GM21723 (cell line): ENCODE measurements around the gene TTC32.

Experiments
- ATAC-seq: cut with Tn5 transposase; IDR thresholded peaks from one replicate; pipeline ENCODE4 v1.9.1; 2021; ENCODE audit warnings: mild to moderate bottlenecking, moderate library complexity; ENCODE audit not compliant: unreplicated experiment

TTC32 gene

DNA sequence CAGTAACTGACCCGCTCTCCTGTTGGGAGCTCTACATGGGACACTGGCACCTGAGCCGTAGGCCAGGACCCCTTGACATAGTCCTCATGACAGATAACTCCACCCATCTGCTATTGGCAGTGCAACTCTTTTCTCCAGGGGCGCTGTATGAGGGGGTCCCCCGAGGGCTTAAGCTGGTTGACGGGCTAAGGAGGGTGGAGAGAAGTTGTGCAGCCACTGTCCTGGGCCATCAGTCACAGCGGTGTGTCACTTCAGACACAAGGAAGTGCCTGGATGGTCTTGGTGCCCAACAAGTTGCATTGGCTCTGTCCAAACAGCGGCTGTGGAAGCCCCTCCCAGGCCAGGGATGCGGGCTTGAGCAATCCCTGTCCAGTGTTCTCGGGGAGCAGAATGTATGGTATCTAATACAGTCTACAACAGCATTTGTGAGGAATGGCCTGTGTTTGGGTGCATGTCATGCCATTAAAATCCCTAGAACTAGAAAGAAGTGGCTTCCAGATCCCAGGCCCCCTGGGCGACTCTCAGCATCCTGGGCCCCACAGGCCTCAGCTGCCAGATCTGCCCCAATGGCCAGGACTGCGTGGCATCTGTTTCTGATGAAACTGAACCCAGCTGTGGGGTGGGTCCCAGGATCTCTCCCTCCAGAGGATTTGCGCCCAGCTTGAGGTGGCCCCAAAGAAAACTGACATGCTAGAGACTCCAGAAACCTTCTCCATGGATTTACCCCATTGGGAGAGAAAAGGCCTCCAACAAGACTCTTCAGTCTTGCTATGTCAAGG, 23.3 kb downstream of the TTC32 start:
- no peak for ATAC-seq

DNA sequence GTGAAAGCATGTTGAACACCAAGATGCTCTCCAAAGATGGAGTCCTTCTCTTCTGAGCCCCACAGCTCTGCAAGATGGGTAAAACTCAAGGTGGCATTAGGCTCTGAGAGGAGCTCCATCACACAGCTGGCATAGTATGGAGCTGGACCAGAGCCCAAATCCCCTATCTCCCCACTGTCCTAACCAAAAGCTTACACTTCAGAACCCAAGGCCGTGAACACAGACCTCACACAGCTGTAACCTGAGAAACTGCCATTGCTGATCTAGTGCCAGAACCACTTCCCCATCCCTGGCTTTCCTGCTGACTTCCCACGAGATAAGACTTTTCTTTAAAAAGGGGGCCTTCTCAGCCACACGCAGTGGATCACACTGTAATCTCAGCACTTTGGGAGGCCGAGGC, 25.0 kb downstream of the TTC32 start:
- ATAC-seq, result no peak

DNA sequence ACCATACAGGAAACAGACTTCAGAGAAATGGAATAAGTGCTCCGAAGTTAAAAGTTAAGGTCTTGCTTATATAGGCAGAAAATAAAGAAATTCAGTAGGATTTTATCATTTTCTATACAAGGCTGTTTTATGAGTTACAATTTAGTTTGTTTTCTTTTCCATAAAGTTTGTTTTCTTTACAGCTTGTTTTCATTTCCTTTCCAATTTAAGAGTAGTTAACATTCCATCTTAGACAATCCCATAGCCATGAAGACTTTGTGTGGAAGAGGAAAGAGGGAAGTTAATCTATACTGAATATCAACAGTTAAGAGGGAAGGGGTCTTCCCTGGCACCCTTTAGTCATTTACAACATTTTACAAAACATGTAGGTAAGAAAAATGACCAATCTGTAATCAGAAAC, 26.5 kb downstream of the TTC32 start:
- ATAC-seq, result no peak

DNA sequence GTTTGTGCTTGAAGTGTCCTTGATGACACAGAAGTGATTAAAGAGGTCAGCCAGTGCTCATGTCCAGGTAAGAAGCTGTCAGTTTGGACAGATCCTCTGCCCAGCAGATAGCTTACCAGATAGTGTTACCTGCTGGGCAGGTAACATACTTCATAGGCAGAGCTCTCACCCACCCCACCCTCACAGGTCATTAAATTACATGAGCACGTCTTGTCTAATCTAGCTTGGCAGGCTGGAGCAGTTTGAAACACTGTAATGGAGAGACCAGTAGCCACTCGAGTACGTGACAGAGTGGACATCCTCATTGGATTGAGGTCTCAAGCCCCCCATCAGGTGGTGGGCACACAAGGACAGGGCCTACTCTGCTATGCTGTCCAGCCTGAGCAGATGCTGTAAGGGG, 27.1 kb downstream of the TTC32 start:
- no peak for ATAC-seq

DNA sequence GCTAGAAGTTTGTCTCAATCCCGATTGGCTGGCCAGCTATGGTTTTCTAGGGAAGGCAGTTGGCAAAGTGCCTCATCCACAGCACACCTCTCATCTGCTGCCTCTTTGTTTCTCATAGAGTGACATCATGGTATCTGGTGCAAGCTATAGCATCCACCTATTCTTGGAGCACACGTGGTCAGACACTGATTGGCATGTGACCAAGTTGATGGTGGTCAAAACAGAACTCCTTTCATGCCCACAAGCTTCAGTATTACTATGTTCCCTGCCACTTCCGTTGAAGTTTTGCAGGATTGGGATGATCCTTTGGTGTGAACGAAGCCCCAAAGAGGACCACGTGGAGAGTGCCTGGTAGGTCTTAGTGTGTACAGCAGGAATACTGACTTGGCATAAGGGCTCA, 28.8 kb downstream of the TTC32 start:
- ATAC-seq, result no peak

DNA sequence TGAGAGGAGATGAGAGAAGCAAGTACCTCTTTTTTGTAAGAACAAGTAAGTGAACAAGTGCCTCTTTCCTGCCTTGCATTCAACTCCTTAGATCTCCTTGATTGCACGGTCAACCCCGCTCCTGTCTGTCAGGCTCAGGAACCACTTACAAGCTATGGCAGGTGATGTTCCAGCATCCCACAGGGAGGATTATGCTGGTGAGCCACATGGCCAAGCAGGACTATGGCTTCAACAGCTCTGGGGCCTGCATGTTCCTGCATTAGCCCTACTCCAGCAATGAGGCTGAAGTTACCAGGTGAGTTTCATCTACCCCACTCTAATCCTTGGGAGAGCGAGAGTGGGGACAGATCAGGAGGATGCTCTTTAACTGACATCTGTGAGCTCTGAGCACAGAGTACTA, 29.5 kb downstream of the TTC32 start:
- no peak for ATAC-seq

DNA sequence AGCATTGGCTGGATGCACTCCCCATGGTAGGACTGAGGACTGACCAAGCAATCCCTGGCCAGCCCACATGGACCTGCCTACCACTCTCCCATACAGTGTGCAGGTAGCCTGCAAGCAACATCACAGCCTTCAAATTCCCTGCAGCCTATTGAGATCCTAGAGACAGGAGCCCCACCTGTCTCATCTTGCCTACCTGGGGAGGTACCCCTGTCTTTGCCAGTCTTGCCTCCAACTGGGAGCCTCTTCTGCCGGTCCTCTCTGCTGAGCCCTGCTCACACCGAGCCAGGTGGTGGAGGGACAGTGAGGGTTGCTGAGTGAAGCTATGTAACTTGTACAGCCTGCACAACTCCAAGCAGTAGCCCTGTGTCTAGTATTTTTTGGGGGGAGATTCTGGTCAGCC, 29.9 kb downstream of the TTC32 start:
- ATAC-seq, result no peak

DNA sequence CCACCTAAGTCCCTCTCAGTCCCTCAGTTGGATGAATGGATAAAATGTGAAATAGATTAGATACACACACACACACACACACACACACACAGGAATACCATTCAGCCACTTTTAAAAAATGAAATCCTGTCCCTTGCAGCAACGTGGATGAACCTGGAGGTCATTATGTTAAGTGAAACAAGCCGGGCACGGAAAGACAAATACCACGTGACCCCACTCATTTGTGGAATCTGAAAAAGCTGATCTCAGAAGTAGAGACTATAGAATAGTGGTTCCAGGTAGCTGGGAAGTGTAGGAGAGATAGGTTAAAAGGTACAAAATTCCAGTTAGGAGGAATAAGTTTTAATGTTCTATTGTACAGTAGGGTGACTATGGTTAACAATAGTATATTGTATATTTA, 31.0 kb downstream of the TTC32 start:
- no peak for ATAC-seq

DNA sequence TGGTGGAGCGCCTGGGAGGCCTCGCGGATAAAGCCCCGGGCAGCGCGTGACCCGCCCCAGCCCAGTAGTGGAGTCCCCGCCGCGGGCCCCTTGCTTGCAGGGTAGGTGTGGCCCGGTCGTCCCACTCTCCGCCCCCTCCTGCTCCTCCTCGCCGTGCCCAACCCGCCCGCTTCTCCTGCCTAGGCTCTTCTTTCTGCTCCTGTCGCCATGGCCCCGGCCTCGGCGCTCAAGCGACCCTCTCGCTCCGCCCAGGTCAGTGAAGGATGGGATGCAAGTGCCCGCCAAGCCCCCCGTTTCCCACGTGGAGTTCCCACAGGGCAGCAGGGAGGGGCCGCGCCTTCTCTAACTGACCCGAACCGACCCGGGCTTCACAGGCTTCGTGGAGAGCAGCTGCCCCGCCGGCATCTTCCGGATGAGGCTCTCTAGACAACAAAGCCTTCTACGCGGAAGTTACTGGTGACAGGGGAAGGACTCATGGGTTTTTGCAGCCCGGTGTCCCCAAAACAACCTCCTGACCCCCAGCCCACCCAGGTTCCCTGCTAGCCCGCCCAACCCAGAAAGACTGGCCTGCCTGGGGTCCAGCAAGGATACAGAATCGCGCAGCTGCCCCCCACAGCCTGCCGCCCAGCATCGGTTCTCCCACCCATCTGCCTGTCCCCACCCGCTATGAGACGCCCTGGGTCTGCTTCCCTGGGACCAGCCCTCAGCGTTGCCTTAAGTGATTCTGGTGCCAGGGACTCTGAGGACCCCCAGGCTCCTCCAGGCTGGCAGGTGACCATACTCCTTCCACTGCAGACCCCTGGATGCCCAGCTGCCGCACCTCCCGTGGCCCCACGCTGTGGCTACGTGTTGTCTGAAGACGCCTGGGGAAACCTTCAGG, 32.8 kb downstream of the TTC32 start:
- peak; percentile 78 for ATAC-seq

DNA sequence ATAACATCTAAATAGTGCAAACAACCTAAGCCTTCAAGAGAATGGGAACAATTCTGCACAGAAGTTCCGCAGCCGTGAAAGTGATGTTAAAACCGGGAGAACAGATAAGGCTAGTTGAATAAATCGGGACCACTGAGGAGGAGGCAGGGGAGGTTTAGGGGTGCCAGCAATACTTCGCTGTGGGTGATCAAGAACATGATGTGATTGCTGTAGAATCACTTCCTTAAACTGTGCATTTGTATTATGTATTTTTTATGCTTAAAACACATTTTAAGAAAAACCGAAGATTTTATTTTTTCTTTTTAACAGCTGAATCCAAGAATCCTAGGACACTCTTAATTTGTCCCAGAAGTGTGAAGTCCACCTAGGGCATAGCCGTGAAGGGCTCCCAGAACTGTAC, 33.6 kb downstream of the TTC32 start:
- peak; percentile 4 for ATAC-seq

DNA sequence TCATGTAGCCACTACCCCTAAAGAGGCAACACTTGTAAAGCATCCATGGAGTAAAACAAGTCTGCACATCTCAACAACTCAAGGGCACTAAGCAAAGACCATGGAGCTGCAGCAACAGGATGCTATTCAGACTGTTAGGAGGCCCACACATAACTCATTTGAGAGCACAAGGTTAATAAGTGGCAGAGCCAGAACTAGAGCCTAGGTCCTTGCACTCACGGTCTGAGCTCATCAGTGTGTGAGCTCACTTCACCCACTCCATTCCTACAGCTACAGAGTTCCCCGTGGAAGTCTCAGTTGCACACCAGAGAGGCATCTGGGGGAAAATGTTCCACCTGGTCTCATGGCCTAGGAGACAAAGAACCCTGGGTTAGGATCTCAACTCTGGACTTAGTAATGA, 35.0 kb downstream of the TTC32 start:
- no peak for ATAC-seq

DNA sequence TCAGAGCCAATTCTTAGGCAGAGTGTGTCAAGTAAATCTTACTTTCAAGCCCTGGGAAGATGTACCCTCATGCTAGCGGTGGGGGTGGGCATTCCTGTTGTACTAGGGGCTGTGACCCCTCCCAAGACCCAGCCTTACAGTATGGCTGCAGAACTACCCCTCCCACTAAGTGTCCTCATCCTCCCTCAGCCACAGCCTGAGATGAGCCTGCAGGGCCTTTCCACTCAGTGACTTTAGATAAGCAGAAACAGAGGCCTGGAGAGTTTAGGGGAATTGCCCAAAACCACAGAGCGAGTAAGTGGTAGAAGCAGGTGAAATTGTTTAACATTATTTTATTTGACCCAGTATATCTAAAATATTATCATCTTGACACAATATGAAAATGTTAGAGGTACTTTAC, 36.6 kb downstream of the TTC32 start:
- peak; percentile 29 for ATAC-seq

DNA sequence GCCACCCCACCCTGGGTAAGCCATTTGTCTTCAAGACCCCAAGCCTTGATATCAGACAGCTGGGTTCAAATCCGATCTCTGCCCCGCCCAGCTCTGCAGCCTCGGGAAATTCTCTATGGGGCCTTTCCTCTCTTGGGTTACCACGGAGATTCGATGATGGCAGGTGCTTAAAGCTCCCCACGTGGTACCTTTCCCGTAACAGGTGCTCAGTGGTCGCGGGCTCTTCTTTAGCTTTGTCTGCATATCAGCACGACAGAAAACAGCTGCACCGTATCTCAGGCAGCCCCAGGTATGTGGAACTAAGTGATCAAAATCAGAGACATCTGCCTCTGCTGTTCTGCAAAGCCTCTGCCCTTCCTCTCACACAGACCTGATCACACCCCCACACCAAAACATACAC, 37.4 kb downstream of the TTC32 start:
- no peak for ATAC-seq

DNA sequence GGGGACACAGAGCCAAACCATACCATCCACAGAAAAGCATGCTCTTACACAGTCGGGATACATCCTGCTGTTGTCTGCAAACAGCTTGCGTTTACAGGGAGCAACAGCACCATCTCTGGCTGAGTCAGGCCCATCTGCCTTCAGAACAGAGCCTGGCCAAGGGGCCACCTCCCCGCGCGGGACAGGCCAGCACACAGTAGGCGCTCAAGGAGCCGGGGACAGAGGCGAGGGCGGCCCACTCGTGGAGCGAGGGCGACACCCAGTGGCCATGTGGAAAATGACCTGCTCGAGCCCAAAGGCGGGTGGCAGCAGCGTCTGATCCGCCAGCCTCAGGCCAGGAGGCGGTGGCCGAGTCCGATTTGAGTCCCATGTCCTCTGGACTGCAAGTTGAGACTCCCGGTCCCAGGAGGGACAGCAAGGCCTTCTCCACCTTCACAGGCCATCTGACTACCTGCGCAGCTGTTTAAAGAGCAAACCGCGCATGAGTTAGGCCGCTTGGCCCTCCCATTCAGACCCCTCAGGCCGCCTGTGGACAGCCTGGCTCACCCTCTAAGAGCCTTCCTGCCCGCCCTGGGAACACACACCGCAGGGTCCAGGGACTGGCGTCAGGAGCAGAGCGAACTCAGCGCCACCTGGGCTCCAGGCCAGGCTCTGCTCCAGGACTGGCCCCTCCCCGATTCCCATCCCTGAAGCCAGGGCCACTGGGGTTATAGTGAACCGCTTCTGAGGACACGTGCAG, 38.3 kb downstream of the TTC32 start:
- ATAC-seq, result peak; percentile 75

DNA sequence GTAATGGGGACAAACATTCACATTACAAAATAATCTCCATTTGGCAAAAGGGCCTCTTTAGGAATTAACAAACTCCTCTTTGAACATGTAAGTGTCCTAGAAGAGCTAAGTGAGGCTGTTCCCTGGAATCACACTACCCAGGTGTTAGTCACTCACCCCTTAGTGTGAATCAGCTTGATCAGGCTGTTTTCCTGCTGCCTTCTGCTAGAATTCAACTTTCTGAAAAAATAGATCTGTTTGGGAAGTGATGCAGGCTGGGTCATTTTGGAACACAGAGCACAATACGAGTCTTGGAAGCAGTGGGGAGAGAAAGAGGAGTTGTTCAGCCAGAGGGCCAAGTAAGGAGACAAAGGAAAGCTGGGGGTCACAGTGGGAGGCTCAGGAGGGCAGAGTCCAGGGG, 40.0 kb downstream of the TTC32 start:
- no peak for ATAC-seq

DNA sequence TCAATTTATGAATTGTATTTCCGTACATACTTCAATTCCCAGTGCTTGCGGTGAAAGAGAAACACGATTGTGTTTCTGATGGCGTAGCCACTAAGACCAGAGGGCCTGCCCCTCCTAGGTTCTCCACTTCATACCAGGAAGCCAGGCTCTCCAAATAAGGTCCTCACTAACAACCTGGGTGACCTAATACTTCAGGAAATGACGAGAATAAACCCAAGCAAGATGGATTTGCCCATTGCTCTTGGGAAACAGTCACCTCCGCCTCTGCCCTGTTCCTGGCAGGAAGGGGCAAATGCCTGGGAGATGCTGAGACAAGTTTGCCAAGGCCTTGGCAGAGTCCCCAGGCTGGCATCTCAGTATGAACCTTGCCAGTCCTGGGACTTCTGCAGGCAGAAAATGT, 41.8 kb downstream of the TTC32 start:
- ATAC-seq, result no peak

DNA sequence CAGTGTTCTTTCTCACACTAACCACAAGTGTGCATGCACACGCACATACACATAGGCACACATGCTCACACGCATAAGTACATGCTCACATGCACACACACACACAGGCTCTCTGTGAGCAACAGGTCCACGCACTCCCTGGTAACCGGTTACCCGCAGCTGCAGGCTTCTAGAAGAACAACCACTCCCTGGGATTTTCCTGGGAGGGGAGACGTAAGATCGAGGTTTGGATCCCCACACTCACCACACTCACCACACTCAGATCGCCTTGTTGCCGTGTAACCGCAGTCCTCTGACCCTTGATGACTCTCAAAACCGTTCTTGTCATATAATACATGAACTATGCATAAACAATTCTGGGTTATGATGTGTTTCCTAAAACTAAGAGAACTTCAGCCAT, 42.2 kb downstream of the TTC32 start:
- no peak for ATAC-seq

DNA sequence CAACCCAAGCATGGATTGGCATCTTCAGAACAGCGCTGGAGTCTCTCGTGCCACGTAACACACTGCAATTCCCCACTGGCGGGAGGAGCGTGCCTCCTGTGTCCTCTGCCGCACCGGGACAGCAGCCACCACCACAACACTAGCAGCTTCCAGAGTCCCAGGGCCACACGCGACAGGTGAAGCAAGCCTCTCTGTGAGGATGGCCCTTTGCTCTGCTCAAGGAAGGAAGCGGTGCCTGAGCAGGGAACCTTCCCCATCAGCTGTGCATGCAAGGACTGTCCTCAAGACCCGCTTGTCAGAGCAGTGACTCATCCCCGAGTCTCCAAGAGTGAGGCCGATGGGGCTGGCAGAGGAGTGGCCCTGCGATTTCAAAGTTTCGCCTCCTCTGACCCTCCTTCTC, 44.0 kb downstream of the TTC32 start:
- no peak for ATAC-seq

DNA sequence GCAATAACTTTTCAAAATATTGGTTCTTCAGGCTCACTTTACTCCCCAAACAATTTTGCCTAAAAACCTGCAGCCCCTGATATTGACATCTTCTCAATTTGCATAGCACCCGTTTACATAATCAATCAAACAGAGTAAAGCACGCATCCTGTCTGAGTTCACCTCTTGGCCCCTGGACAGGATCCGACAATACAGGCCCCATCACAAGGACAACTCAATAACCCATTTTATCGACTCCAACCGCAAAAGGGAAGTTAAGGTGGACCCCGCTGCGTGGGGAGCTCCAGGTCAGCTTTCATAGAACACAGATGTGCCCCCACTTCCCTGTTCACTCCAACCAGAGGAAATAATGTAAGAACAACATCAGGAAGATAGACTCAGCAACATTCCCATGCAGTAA, 44.7 kb downstream of the TTC32 start:
- no peak for ATAC-seq

DNA sequence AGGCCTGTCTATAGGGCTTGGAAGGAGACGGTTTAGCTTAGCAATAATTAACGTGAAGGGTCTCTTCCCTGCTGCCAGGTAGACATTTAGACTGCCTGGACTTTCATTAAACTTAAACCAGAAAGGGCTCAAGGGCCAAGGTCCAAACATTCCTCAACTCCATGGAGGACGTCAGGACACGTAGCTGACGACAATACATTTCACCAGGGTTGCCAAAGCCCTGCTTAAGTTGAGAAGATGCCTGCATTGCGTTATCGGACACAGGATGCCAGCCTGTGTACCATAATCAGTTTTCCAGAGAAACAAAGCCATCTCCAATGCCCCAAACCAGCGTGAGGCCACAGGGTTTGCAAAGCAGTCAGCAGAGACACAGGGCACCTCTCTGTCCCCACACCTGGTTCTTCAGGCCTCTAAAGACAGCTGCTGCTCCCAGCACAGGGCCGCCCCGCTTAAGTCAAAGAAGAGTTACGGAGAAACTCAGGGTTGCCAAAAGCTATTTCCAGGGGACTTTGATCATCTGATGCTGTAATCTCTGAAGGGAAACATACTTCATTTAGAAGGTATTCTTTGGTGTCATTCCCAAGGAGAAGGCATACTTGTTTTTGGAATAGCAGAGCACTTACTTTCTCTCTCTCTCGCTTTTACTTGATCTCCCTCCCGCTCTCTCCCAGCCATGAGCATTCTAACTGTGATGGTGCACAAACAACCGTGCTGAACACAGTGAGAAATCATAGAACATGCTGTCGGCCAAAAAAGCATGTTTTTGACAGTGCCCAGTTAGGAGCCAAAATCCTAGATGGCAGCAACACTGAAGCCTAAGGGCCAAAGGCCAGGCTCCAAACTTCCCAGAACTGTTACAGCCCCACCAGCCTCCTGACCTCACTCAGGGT, 46.0 kb downstream of the TTC32 start:
- no peak for ATAC-seq
